HG03025 (cell line): ENCODE results near the gene COQ4.
A peak's percentile ranks its signal among the peaks of the same experiment; 100 is the strongest.

ENCODE experiments used
- ATAC-seq: cut with Tn5 transposase; IDR thresholded peaks from one replicate; pipeline ENCODE4 v1.9.1; 2021; ENCODE audit warnings: mild to moderate bottlenecking, moderate library complexity; ENCODE audit not compliant: unreplicated experiment, low FRiP score

COQ4 gene

DNA sequence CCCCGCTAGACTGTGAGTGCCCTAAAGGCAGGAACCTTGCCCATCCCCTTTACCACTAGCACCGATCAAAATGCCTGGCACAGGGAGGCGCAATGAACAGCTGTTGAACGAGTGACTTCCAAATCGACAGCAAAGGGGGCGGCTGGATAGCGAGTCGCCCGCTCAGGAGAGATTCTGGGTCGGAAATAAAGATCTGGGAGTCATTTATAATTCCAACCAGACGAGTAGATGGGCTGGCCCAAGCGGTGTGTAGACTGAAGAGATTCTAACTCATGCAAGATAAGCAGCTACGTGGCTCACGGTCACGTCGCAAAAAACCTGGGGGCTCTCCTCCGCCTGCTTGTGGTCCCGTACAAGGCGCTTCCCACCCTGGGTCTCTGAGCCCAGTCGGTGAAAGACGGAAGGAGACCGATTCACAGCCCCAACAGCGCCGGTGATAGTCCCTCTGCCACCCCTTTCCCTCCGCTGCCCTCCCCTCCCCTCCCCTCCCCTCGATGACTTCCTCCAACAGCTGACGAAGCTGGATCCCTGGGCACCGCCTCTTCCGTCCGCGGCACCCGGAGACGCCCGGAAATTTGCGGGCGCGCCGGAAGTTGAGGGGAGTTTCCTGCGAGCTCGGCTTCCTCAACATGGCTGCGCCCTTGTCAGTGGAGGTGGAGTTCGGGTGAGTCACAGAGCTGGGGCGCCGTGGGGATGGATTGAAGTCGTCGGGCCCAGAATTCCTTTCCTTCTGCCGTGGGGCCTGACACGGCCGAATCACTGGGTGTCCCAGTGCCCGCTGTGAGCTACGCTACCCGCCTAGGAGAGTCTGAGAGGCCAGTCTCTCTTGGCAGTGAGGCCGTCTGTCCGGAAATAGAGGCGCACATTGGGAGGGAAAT lies 48.4 kb downstream of the COQ4 start, which contains the start of gene URM1:
Gene URM1 (plus strand): TSS at position 623 of the 878 bp plus-strand sequence. CDS start 7 bp downstream, at position 630.
- peak; percentile 89 for ATAC-seq

DNA sequence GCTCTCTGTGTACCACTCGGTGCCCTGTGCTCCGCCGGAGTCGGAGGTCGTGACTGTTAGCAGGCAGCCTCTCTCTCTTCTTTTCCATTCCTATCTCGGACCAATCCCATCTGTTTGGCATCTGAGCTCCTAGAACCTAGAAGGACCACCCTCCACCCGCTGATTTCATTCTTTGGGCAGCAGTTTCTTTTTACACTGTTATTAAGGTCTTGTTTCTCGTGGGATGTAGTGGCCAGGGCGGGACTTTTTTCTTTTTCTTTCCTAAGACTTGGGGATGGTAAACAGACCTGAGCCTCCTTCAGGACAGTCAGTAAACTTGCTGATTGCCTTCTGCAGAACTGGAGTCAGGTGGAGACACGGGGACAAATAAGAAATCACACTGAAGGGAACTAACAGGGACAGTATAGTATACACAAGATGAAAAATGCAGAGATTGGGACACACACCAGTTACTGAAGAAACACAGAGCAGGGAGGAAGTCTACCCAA lies 49.0 kb downstream of the COQ4 start:
- ATAC-seq = peak; percentile 30

DNA sequence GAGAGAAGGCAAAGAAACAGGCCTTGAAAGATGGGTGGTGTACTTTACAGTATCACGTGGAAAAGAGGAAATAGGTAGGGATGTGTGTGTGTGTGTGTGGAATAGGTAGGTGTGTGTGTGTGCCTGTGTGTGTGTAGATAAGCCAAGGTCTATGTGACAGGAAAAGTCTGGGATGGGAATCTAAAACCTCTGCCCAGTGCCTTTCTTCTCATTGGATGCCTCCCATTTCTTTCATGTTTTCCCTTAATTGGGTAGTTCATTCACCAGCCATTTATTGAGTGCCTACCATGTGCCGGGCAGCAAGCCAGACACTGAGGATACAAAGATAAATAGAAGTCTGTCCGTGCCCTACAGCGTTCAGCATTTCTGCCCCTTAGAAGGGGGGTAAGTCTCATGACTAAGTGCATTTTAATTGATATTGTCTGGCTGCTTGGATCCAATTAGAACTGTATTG lies 49.6 kb downstream of the COQ4 start:
- no peak for ATAC-seq

DNA sequence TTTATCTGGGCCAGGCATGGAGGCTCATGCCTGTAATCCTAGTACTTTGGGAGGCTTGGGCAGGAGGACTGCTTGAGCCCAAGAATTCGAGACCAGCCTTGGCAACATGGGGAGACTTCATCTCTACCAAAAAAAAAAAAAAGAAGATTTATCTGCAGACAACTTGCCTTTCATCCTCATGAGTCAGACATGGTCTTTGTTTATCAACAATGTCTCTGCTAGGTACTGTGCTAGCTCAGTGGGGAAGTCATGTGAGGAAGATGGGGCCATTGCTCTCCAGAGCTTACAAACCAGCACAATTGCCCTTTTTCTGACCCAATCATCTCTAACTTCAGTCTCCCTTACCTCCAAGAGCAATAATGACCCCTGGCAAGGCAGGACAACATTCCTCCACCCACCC lies 50.1 kb downstream of the COQ4 start:
- no peak for ATAC-seq

DNA sequence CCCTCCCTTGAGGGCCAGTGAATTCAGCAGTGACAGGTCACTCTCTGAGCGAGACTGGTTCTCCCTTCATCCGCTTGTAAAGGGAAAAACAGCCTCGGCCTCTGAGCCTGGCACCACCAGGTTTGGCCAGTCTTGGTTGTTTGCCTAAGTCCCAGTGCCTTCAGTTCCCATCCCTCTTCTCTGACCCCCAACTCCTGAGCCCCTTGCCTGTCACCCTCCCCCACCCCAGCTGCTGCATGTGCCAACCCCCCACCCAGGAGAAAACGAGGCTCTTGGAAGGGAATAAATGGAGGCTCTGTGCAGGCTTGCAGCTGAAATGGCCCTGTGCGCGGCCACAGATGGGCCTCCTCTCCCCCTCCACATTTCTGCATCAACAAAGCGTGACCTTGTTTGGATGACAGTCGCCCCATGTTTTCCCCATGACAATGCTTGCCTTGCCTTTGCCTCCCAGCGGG lies 51.6 kb downstream of the COQ4 start:
- no peak for ATAC-seq

DNA sequence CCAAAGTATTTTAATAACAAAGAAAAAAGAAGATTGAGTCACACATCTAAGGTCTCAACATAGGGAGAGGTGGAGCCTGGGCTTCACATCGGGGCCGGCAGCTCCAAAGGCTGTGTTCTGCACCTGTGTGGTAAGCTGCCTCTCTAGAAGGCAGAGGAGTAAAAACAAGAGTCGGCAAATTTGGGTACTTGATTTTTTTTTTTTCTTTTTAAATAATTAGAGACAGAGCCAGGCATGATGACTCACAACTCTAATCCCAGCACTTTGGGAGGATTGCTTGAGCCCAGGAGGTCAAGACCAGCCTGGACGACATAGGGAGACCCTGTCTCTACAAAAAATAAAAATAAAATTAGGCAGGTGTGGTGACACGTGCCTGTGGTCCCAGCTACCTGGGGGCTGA lies 53.2 kb downstream of the COQ4 start:
- ATAC-seq = no peak

DNA sequence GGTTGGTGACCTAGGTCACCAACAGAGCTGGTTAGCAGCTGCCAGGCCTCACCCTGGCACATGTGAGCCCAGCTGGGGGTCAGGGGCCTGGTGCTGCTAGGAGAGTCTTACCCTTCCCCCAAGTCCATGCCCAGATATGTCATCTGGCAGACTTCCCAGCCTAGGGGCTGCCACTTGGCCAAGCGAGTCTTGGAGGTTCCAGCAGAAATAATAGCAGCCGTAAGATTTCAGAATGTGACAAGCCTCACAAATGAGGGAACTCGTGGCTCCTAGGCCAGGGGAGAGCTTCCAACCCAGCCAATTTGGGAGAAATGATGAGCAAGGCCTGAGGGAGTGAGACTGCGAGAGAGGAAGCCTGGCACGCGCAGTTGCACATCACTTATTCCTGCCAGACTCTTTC lies 59.6 kb downstream of the COQ4 start:
- no peak for ATAC-seq

DNA sequence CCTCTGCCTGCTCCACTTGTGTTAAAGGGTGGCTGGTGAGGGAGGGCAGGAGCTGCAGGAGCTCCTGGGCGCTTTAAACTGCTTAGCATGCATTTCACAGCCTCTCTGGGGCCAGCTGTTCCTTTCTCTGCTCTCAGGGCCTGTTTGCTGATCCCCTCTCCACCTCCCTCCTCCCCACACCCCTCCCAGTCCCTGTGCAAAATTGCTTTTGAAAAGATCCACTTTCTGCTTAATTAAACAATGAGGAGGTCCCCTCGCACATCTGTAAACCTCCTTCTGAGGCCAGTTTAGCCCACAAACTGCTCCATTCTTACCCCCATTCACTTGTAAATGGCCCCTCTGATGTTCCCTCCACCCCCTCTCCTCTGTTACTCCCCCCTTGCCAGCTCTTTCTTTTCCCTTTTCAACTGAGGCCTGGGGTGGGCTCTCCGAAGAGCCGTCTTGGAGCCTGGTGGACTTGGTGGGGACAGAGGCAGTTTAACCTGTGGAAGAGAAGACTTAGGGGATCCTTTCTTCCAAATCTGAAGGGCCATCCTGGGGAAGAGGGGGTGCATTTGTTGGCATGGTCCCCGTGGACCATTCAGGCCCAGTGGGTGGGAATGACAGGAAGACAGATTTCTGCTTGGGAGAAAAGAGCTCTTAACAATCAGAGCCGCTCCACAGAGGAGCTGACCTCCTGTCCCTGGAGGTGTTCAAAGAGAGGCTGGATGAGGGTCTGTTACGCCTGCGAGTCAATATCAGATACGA lies 60.5 kb downstream of the COQ4 start:
- no peak for ATAC-seq
